Loucy (cell line): ENCODE results near the gene MMP24OS.

Experiments
- H2AFZ ChIP-seq: fragments of 200-600 bp; sonication (generic); 2 replicates; pipeline ENCODE4 v1.6.0; 2016; ENCODE audit warnings: antibody characterized with exemption, mild to moderate bottlenecking, low read length, moderate library complexity
- H3F3A ChIP-seq: fragments of 200-600 bp; 2 replicates; pipeline ENCODE4 v1.6.0; 2016; ENCODE audit warnings: antibody characterized with exemption, low read depth, mild to moderate bottlenecking
- H3K27me3 ChIP-seq: fragments of 200-600 bp; sonication (generic); 2 replicates; pipeline ENCODE4 v1.6.1; 2014; ENCODE audit warnings: low read length, mild to moderate bottlenecking; ENCODE audit not compliant: insufficient read depth, poor library complexity, severe bottlenecking
- H3K36me3 ChIP-seq: fragments of 200-600 bp; sonication (generic); 2 replicates; pipeline ENCODE4 v1.6.1; 2016; ENCODE audit warnings: low read length; ENCODE audit not compliant: insufficient read depth
- H3K4me1 ChIP-seq: fragments of 200-600 bp; sonication (generic); 2 replicates; pipeline ENCODE4 v1.5.1; 2014; ENCODE audit warnings: low read length, mild to moderate bottlenecking; ENCODE audit not compliant: insufficient read depth, poor library complexity, severe bottlenecking
- H3K4me2 ChIP-seq: fragments of 200-600 bp; sonication (generic); 2 replicates; pipeline ENCODE4 v1.6.0; 2014; ENCODE audit warnings: antibody characterized with exemption, low read length, low read depth, mild to moderate bottlenecking; ENCODE audit not compliant: poor library complexity, severe bottlenecking
- H3K4me3 ChIP-seq: fragments of 200-600 bp; sonication (generic); 2 replicates; pipeline ENCODE4 v1.5.1; 2014; ENCODE audit warnings: low read length, mild to moderate bottlenecking, mixed read lengths; ENCODE audit not compliant: poor library complexity, severe bottlenecking
- H3K79me2 ChIP-seq: fragments of 200-600 bp; sonication (generic); 2 replicates; pipeline ENCODE4 v1.6.1; 2014; ENCODE audit warnings: low read length; ENCODE audit not compliant: insufficient read depth
- H3K9ac ChIP-seq: fragments of 200-600 bp; sonication (generic); 2 replicates; pipeline ENCODE4 v1.6.0; 2014; ENCODE audit warnings: mild to moderate bottlenecking, low read depth, low read length, moderate library complexity; ENCODE audit not compliant: poor library complexity, severe bottlenecking
- H3K9me2 ChIP-seq: fragments of 200-600 bp; sonication (generic); replicated peaks from 2 replicates; pipeline ENCODE4 v1.6.1; 2016; ENCODE audit warnings: low read depth, low read length, mixed read lengths
- H3K9me3 ChIP-seq: fragments of 200-600 bp; sonication (generic); 2 replicates; pipeline ENCODE4 v1.6.1; 2014; ENCODE audit warnings: mild to moderate bottlenecking, antibody characterized with exemption, low read length, low read depth; ENCODE audit not compliant: insufficient read depth
- H4K20me1 ChIP-seq: fragments of 200-600 bp; sonication (generic); 2 replicates; pipeline ENCODE4 v1.6.0; 2014; ENCODE audit warnings: antibody characterized with exemption, low read length, mild to moderate bottlenecking; ENCODE audit not compliant: insufficient read depth, poor library complexity, severe bottlenecking
- CTCF ChIP-seq: fragments of 200-600 bp; sonication (generic); conservative IDR thresholded peaks from 2 replicates; pipeline ENCODE4 v1.5.1; 2014; ENCODE audit warnings: mild to moderate bottlenecking, antibody characterized with exemption, low read length
- EZH2phosphoT487 ChIP-seq: fragments of 200-600 bp; IDR thresholded peaks from 2 replicates; pipeline ENCODE4 v1.6.1; 2018; ENCODE audit warnings: antibody characterized with exemption, mild to moderate bottlenecking, moderate library complexity, borderline replicate concordance

Gene MMP24OS

GRCh38 chr20:35238170-35238569, 39.8 kb downstream of the MMP24OS start:
- no peak overlapping the region for H3K4me3 ChIP-seq
- H3K79me2 ChIP-seq = no peaks in the 10 kb centered on the region
- H3K27me3 ChIP-seq = no peaks in the 10 kb centered on the region
- TF ChIP-seq CTCF = no peak
- TF ChIP-seq EZH2phosphoT487 = no peak
- H3K9ac ChIP-seq = no peak overlapping the region
- no peak overlapping the region for H2AFZ ChIP-seq
- no peaks in the 10 kb centered on the region for H3K9me2 ChIP-seq
- no peaks in the 10 kb centered on the region for H3K36me3 ChIP-seq
- no peaks in the 10 kb centered on the region for H4K20me1 ChIP-seq
- H3K4me2 ChIP-seq = no peak overlapping the region
- no peaks in the 10 kb centered on the region for H3F3A ChIP-seq
- no peaks in the 10 kb centered on the region for H3K9me3 ChIP-seq
- no peaks in the 10 kb centered on the region for H3K4me1 ChIP-seq

GRCh38 chr20:35237486-35237885, 40.4 kb downstream of the MMP24OS start:
- Histone ChIP-seq H4K20me1 (no peaks in the 10 kb centered on the region), H3K4me2 (no peak overlapping the region), H3K27me3 (no peaks in the 10 kb centered on the region)

GRCh38 chr20:35235881-35236280, 42.0 kb downstream of the MMP24OS start:
- TF ChIP-seq EZH2phosphoT487 (no peak), CTCF (no peak)
- Histone ChIP-seq H2AFZ (no peak overlapping the region), H3K9ac (no peak overlapping the region), H3K4me2 (no peak overlapping the region), H3K9me3 (no peaks in the 10 kb centered on the region), H3K27me3 (no peaks in the 10 kb centered on the region), H3K36me3 (no peaks in the 10 kb centered on the region), H3K4me3 (no peak overlapping the region), H4K20me1 (no peaks in the 10 kb centered on the region), H3F3A (no peaks in the 10 kb centered on the region), H3K79me2 (no peaks in the 10 kb centered on the region), H3K9me2 (no peaks in the 10 kb centered on the region), H3K4me1 (peaks cover 15% of the 10 kb centered on the region)

More at GRCh38 chr20:35237486-35237885, 40.4 kb downstream of the MMP24OS start:
- no peaks in the 10 kb centered on the region for H3K9me3 ChIP-seq
- peaks cover 4% of the 10 kb centered on the region for H3K4me1 ChIP-seq
- no peaks in the 10 kb centered on the region for H3K9me2 ChIP-seq
- H3K9ac ChIP-seq = no peak overlapping the region
- no peaks in the 10 kb centered on the region for H3K79me2 ChIP-seq
- no peaks in the 10 kb centered on the region for H3F3A ChIP-seq
- H3K4me3 ChIP-seq = no peak overlapping the region
- no peak for TF ChIP-seq EZH2phosphoT487
- TF ChIP-seq CTCF = no peak
- H3K36me3 ChIP-seq = no peaks in the 10 kb centered on the region
- H2AFZ ChIP-seq = no peak overlapping the region
